ENCODE measurements around the gene TMEM45A. TPM values are rescaled to one million over a fixed set of nuclear protein-coding genes. Genes with fewer than 3 reads are reported as not detected.

The TMEM45A gene, protein sequence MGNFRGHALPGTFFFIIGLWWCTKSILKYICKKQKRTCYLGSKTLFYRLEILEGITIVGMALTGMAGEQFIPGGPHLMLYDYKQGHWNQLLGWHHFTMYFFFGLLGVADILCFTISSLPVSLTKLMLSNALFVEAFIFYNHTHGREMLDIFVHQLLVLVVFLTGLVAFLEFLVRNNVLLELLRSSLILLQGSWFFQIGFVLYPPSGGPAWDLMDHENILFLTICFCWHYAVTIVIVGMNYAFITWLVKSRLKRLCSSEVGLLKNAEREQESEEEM
- total RNA-seq (2022; extraction: Qiagen RNA extraction), result 2.1 to 2.7 TPM (median 2.3 TPM) in 5 replicates

DNA sequence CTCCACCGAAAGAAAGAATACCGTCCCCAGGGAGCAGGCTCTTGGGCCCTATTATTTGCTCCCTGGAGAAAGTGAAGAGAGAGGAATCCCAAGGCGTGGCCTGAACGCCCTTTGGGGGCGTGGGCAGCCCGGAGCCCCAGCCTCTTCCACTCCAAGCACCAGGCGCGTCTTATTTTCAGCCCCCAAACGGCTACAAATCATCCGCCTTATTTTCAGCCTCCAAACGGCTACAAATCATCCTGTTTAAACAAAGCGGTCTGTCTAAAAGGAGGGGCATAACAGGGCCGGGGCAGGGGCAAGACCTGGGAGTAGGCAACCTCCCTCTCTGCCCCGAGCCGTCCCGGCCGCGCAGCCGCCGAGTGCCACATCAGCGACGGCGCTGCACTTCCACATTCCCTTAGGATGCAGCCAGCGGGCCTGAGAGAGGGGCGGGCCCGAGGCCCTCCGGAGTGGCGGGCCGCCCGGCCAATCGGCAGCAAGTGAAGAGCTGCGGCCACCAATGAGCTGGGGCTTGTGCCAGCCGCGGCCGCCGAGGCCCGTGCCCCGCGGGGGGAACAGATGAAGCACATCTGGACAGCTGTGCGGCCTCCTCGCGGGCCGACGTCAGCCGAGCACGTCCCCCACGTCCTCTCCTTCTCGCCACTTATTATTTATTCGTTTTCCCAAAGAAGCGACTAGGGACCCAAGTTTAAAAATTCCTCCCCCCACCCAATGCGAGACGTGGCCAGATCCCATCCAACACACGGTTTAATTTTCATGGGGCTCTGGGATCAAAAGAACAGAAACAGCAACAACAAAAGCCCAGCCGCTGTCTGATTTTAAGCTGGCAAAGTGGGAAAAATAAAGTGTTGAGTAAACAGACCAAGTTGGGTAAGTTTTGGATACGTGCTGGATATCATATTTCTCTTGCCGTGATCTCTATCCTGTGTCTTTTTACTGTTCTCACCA is at the start of gene TMEM45A:
Gene TMEM45A (plus strand): TSS at position 561 of the 948 bp plus-strand sequence. CDS start 62,593 bp downstream, outside the sequence.

DNA sequence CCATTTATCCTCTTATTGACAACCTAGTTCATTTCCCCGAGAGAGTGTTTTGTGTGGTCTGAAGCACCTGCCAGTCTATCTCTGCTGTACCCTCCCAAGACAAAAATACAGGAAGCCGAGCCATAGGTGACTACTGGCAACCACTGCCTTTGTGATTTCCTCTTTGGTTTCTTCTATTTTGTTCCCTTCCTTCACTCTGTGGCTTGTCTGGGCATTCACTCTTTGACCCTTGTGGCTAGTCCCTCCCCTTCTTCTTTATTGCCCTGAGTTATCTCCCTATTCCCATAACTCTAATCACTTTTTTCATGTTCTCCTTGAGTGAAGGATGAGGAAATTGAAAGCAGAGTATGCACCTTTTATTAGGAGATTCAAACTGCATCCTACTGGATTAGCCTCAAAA is 116.9 kb downstream of the TMEM45A start, which contains the start of gene ADGRG7:
Gene ADGRG7 (plus strand): TSS at position 297 of the 400 bp plus-strand sequence. CDS start 256 bp downstream, outside the sequence.

Other genes starting within 250 kb of the TMEM45A start
- 11.1 to 13.7 TPM (median 12.8 TPM) in 5 replicates for gene TBC1D23, start 231.6 kb upstream of the TMEM45A start, total RNA-seq (2022; extraction: Qiagen RNA extraction)
- 77.5 to 96.6 TPM (median 85.1 TPM) in 5 replicates for gene NIT2, start 157.9 kb upstream of the TMEM45A start, total RNA-seq (2022; extraction: Qiagen RNA extraction)
- 43.8 to 49.1 TPM (median 47.9 TPM) in 5 replicates for gene TOMM70, start 91.5 kb upstream of the TMEM45A start, total RNA-seq (2022; extraction: Qiagen RNA extraction)
- gene LNP1, start 91.1 kb upstream of the TMEM45A start, total RNA-seq (2022; extraction: Qiagen RNA extraction), result 0.59 to 1.2 TPM (median 0.82 TPM) in 5 replicates
- not detected in 5 replicates for gene ADGRG7, start 117.0 kb downstream of the TMEM45A start, total RNA-seq (2022; extraction: Qiagen RNA extraction)
- gene TFG, start 216.9 kb downstream of the TMEM45A start, total RNA-seq (2022; extraction: Qiagen RNA extraction), result 131 to 148 TPM (median 146 TPM) in 5 replicates

Data from A549 treated with Mapracorat at 1 μM for 4 hours (cell line).